Stimulated activated CD8-positive, alpha-beta memory T cell treated with anti-CD3 and anti-CD28 coated beads, Interleukin-15, amount 100 ng/mL, for 24 hours (primary cell): ENCODE measurements around the gene TH.

Source experiments
- DNase-seq: peaks from one replicate; pipeline ENCODE4 v3.0.0-alpha.2; 2020; ENCODE audit warnings: low read depth

TH gene

GRCh38 chr11:2208691-2209369 is 37.2 kb upstream of the TH start:
- DNase-seq = no peak

- DNase-seq = no peak
Measured at GRCh38 chr11:2207773-2208621, 36.4 kb upstream of the TH start.

- no peak for DNase-seq
Measured at GRCh38 chr11:2207212-2207611, 35.6 kb upstream of the TH start.

GRCh38 chr11:2205981-2206690 is 34.5 kb upstream of the TH start:
- no peak for DNase-seq

GRCh38 chr11:2205214-2205720 is 33.7 kb upstream of the TH start:
- no peak for DNase-seq

- no peak for DNase-seq
Measured at GRCh38 chr11:2204361-2205213, 33.0 kb upstream of the TH start.

GRCh38 chr11:2203440-2204259 is 32.0 kb upstream of the TH start:
- DNase-seq = no peak

GRCh38 chr11:2202900-2203439 is 31.4 kb upstream of the TH start:
- no peak for DNase-seq

- no peak for DNase-seq
Measured at GRCh38 chr11:2202071-2202899, 30.7 kb upstream of the TH start.

GRCh38 chr11:2201542-2201941 is 29.9 kb upstream of the TH start:
- DNase-seq = no peak

- DNase-seq = no peak
Measured at GRCh38 chr11:2200957-2201519, 29.4 kb upstream of the TH start.

- no peak for DNase-seq
Measured at GRCh38 chr11:2200536-2200935, 28.9 kb upstream of the TH start.

- no peak for DNase-seq
Measured at GRCh38 chr11:2199466-2200341, 28.1 kb upstream of the TH start.

- no peak for DNase-seq
Measured at GRCh38 chr11:2198621-2199365, 27.2 kb upstream of the TH start.

- no peak for DNase-seq
Measured at GRCh38 chr11:2197771-2198520, 26.3 kb upstream of the TH start.

- DNase-seq = peak; percentile 25
Measured at GRCh38 chr11:2196970-2197770, 25.6 kb upstream of the TH start.
